Measurements from ENCODE around the gene RAPSN. TPM values are rescaled to one million over a fixed set of nuclear protein-coding genes. Genes with fewer than 3 reads are reported as not detected.

Gene RAPSN
- total and polyA plus RNA-seq, 2 experiments from 2014 or later = not detected

GRCh38 chr11:47483457-47483856, 34.5 kb upstream of the RAPSN start:
- Histone ChIP-seq H3K4me1 (ENCODE audit: low read depth) (peaks cover 7% of the 10 kb centered on the region), H3K9me3 (ENCODE audit: low read depth) (no peaks in the 10 kb centered on the region), H3K36me3 (peaks cover 74% of the 10 kb centered on the region), H3K27me3 (no peaks in the 10 kb centered on the region), H3K27ac (no peak overlapping the region), H3K4me3 (no peak overlapping the region)
- TF ChIP-seq CTCF (IDR thresholded peaks at IDR 0.05; ENCODE audit: low read depth, low read length) = no peak
- DNase-seq (ENCODE audit: low read depth in 1 of 2, low spot score in 1 of 2) = no peak

DNA sequence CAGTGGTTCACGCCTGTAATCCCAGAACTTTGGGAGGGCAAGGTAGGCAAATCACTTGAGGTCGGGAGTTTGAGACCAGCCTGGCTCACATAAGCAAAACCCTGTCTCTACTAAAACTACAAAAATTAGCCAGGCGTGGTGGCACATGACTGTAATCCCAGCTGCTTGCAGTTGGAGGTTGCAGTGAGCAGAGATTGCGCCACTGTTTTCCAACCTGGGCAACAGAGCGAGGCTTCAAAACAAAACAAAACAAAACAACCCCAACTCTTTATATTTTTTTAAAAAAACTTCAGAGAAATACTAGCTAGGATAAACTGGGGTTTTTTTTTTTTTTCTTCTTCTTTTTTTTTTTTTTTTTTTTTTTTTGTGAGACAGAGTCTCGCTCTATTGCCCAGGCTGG, 31.8 kb upstream of the RAPSN start:
- H3K9me3 ChIP-seq (ENCODE audit: low read depth) = no peaks in the 10 kb centered on the region

GRCh38 chr11:47478651-47479329, 29.9 kb upstream of the RAPSN start:
- Histone ChIP-seq H3K4me3 (no peak overlapping the region), H3K27ac (no peak overlapping the region), H3K36me3 (peaks cover 86% of the 10 kb centered on the region), H3K4me1 (ENCODE audit: low read depth) (no peaks in the 10 kb centered on the region), H3K9me3 (ENCODE audit: low read depth) (no peaks in the 10 kb centered on the region), H3K27me3 (no peaks in the 10 kb centered on the region)
- DNase-seq (ENCODE audit: low read depth in 1 of 2, low spot score in 1 of 2) = no peak
- TF ChIP-seq CTCF (IDR thresholded peaks at IDR 0.05; ENCODE audit: low read depth, low read length) = no peak

More for the DNA sequence above, 31.8 kb upstream of the RAPSN start:
- no peaks in the 10 kb centered on the region for H3K4me1 ChIP-seq (ENCODE audit: low read depth)
- TF ChIP-seq CTCF (IDR thresholded peaks at IDR 0.05; ENCODE audit: low read depth, low read length) = no peak
- peaks cover 84% of the 10 kb centered on the region for H3K36me3 ChIP-seq
- no peak overlapping the region for H3K4me3 ChIP-seq
- no peaks in the 10 kb centered on the region for H3K27me3 ChIP-seq
- DNase-seq (ENCODE audit: low read depth in 1 of 2, low spot score in 1 of 2) = no peak
- no peak overlapping the region for H3K27ac ChIP-seq

- no peaks in the 10 kb centered on the region for H3K27me3 ChIP-seq
- no peak overlapping the region for H3K27ac ChIP-seq
- no peak for TF ChIP-seq CTCF (IDR thresholded peaks at IDR 0.05; ENCODE audit: low read depth, low read length)
- H3K4me1 ChIP-seq (ENCODE audit: low read depth) = no peaks in the 10 kb centered on the region
- H3K9me3 ChIP-seq (ENCODE audit: low read depth) = no peaks in the 10 kb centered on the region
- H3K4me3 ChIP-seq = no peak overlapping the region
- H3K36me3 ChIP-seq = peaks cover 85% of the 10 kb centered on the region
- DNase-seq (ENCODE audit: low read depth in 1 of 2, low spot score in 1 of 2) = no peak
Observed at GRCh38 chr11:47477753-47478152, 28.8 kb upstream of the RAPSN start.

DNA sequence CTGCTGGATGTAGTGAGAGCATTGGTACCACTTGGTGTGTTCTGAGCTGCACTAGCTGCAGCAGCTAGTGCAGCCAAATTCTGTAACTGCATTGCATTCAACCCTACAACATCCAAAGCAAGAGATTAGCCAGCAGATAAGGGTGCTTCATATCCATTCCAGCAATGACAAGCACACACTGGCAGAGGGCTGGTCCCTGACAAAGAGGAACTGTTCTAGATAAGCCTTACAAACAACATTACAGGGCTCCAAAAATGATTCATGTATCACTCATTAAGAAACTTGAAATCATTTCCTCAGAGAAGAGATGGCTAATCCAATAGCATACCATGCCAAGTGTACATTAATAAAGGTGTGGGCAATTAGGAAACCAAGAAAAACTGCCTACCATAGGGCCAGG, 28.4 kb upstream of the RAPSN start:
- Histone ChIP-seq H3K4me1 (ENCODE audit: low read depth) (no peaks in the 10 kb centered on the region), H3K27me3 (no peaks in the 10 kb centered on the region), H3K27ac (no peak overlapping the region), H3K4me3 (no peak overlapping the region), H3K36me3 (peaks cover 83% of the 10 kb centered on the region), H3K9me3 (ENCODE audit: low read depth) (no peaks in the 10 kb centered on the region)
- TF ChIP-seq CTCF (IDR thresholded peaks at IDR 0.05; ENCODE audit: low read depth, low read length) = no peak
- DNase-seq (ENCODE audit: low read depth in 1 of 2, low spot score in 1 of 2) = peak in 1 of 2 donors; percentile 57

All from cardiac muscle cell (in vitro differentiated cells and primary cell).